ENCODE data around the gene FITM1.
A peak's percentile ranks its signal among the peaks of the same experiment; 100 is the strongest.

The FITM1 gene

GRCh38 chr14:24160850-24161804 is 30.7 kb downstream of the FITM1 start, which contains the start of gene IRF9:
IRF9 (plus strand) TSS chr14:24161265; CDS start chr14:24162145, 880 bp downstream.
- DNase-seq (ENCODE audit: low read depth, low spot score), result peak; percentile 97

GRCh38 chr14:24162093-24162492 is 31.6 kb downstream of the FITM1 start:
- no peak for DNase-seq (ENCODE audit: low read depth, low spot score)

DNA sequence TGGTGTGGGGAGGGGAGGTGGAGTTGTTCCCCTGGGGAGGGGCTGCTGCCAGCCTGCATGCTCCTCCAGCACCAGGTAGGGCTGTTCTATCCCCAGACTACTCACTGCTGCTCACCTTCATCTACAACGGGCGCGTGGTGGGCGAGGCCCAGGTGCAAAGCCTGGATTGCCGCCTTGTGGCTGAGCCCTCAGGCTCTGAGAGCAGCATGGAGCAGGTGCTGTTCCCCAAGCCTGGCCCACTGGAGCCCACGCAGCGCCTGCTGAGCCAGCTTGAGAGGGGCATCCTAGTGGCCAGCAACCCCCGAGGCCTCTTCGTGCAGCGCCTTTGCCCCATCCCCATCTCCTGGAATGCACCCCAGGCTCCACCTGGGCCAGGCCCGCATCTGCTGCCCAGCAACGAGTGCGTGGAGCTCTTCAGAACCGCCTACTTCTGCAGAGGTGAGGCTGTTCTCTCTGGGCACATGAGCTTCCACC is 34.1 kb downstream of the FITM1 start:
- no peak for DNase-seq (ENCODE audit: low read depth, low spot score)

DNA sequence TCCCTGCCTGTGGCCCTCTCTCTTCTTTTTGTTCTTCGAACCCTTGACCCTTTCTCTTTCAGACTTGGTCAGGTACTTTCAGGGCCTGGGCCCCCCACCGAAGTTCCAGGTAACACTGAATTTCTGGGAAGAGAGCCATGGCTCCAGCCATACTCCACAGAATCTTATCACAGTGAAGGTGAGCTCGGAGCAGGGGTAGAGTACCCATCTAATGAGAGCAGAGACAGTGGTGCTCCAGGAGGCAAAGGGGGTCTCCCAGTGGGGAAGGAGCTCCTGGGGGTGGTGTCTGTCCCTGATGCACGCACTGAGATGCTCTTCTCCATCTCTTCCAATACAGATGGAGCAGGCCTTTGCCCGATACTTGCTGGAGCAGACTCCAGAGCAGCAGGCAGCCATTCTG is 35.3 kb downstream of the FITM1 start:
- no peak for DNase-seq (ENCODE audit: low read depth, low spot score)

GRCh38 chr14:24167469-24168114 is 37.1 kb downstream of the FITM1 start:
- no peak for DNase-seq (ENCODE audit: low read depth, low spot score)

GRCh38 chr14:24171422-24172260 is 41.2 kb downstream of the FITM1 start, which contains the start of gene REC8:
REC8 (plus strand) TSS chr14:24172080; CDS start chr14:24172553, 473 bp downstream.
- DNase-seq (ENCODE audit: low read depth, low spot score), result peak; percentile 48

DNA sequence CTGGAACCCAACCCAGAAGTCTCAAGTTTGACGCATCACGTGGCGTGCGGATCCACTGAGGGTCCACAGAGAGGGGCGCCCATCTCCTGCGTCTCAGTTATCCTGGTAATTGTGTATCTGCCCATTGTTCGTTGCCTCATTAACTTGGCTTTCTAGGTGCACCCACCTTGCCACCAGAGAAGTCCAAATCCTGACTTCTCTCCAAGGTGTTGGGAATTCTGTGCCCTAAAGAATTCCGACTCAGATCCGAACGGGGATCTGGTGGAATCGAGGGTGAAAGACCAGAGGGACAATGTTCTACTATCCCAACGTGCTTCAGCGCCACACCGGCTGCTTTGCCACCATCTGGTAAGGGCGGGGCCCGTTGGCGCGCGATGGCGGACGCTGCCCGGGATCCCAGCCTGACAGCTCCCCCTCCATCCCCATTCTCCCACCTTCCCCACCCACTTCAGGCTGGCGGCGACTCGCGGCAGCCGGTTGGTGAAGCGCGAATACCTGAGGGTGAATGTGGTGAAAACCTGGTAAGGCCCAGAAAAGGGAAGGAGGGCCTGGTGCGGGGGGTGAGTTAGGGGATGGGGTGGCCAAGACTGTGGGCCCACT is 41.9 kb downstream of the FITM1 start:
- DNase-seq (ENCODE audit: low read depth, low spot score), result no peak

GRCh38 chr14:24172871-24173281 is 42.4 kb downstream of the FITM1 start:
- DNase-seq (ENCODE audit: low read depth, low spot score), result no peak

DNA sequence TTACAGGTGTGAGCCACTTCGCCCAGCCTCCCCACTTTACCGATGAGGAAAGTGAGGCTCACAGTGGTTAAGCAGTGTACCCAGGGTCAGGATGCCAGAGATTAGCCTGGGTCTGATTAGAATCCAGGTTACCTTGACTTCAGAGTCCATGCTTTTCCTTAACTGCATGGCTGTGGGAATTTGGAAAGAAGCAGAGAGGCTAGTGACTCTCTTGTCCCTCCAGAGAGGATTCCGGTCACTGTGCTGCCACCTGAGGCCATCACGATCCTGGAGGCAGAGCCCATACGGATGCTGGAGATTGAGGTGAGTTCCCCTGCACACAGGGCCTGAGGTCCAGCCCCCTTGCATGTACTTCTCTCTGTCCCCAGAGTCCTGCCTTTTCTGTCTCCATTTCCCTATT is 46.1 kb downstream of the FITM1 start:
- no peak for DNase-seq (ENCODE audit: low read depth, low spot score)

DNA sequence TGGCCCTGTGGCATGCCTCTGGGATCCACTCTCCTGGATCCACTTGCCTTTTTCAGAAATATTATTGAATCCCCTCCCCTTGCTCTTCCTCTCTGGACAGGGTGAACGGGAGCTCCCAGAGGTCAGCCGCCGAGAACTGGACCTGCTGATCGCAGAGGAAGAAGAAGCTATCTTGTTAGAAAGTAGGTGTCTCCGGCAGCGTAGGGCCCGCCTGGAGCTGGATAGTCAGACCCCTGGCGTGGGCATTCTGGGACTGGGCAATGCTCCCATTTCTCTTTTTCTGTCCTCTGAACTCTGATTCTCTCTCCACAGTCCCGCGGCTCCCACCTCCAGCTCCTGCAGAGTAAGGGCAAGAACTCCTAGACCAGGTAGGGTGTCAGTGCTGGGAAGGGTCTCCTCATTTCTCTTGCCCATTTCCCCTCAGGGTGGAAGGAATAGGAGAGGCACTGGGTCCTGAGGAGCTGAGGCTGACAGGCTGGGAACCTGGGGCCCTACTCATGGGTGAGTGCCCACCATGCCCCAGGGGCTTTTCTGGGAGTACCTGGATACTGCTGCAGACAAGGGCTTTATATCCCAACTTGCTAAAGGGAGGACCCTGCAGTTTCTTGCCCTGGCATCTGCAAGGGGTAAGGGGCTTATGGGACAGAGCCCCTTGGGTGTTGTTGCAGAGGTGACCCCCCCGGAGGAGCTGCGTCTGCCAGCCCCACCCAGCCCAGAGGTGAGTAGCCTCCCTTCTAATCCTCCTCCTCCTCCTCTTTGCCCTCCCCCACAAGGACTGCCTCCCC is 46.8 kb downstream of the FITM1 start:
- no peak for DNase-seq (ENCODE audit: low read depth, low spot score)

DNA sequence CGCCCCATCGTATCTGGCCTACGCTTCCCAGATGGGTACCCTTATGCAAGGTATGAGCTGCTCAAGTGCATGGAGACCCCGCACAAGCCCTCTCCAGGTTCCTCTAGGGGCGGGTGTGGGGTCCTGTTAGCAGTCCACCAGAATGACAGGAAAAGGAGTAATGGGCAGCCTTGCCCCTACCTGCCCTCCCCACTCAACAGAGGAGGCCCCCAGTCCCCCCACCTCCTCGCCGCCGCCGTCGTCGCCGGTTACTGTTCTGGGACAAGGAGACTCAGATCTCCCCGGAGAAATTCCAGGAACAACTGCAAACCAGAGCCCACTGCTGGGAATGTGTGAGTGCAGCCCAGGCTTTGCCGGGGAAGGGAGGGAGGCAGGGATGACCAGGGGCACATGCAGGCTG is 47.4 kb downstream of the FITM1 start:
- no peak for DNase-seq (ENCODE audit: low read depth, low spot score)

- no peak for DNase-seq (ENCODE audit: low read depth, low spot score)
Measured at GRCh38 chr14:24178399-24179178, 48.1 kb downstream of the FITM1 start.

GRCh38 chr14:24179294-24179960 is 49.0 kb downstream of the FITM1 start:
- no peak for DNase-seq (ENCODE audit: low read depth, low spot score)

DNA sequence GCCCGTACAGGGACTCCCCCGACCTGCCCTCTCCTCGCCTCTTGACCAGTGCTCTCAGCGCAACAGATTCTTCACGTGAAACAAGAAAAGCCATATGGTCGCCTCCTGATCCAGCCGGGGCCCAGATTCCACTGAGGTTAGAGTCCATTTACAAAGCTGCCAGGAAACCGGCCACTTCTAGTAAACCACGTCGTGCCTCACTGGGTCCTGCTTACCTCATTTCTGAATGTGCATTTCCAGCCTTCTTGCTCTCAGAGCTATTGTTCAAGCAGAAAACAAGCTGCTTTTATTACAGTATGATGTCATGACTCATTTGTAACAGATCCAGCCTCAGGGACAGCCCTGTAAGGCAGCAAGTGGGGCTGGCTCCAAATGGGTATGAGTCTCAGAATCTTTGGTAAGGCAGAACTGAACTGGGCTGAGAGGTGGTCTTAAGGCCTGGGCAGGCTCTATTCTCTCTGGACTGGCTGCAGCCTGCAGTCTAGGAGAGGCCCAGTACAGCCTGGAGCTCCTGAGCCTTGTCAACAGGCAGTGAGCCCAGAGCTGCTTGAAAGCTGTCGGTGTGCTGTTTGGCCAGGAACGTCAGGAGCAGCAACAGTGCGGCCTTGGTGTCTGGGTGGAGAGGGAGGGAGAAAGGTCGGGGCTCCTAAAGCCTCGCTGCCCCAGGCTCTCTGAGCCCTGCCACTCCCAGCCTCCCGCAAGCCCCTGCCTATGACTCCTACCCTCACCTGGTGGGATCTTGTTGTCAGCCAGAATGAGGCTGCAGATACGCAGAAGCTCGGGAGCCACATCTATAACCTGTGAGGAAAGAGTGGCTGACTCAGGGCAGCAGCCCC is 49.7 kb downstream of the FITM1 start:
- no peak for DNase-seq (ENCODE audit: low read depth, low spot score)

GRCh38 chr14:24181371-24182077 is 51.1 kb downstream of the FITM1 start:
- no peak for DNase-seq (ENCODE audit: low read depth, low spot score)

All from activated CD4-positive, CD25-positive, alpha-beta regulatory T cell treated with anti-CD3 and anti-CD28 coated beads, Interleukin-2, amount 50 U/mL, for 16 hours (primary cell).